COLO668 (cell line): ENCODE measurements around the gene ITLN1.

Experiments
- DNase-seq: peaks from one replicate; lab custom pipeline; 2025; ENCODE audit not compliant: unreplicated experiment; lab: John Stamatoyannopoulos, UW

The ITLN1 gene

GRCh38 chr1:160826546-160826945 lies 58.4 kb downstream of the ITLN1 start:
- DNase-seq, result no peak
